GM03348 (cell line): ENCODE results near the gene PGAM1.
"Not testable (repeated sequence)": the region's sequence is repeated elsewhere in the genome, so short reads cannot be mapped to it uniquely, and the experiment has no call there.

ENCODE experiments used
- DNase-seq: peaks from one replicate; pipeline ENCODE4 v3.0.0; 2012; ENCODE audit warnings: low spot score

The PGAM1 gene

DNA sequence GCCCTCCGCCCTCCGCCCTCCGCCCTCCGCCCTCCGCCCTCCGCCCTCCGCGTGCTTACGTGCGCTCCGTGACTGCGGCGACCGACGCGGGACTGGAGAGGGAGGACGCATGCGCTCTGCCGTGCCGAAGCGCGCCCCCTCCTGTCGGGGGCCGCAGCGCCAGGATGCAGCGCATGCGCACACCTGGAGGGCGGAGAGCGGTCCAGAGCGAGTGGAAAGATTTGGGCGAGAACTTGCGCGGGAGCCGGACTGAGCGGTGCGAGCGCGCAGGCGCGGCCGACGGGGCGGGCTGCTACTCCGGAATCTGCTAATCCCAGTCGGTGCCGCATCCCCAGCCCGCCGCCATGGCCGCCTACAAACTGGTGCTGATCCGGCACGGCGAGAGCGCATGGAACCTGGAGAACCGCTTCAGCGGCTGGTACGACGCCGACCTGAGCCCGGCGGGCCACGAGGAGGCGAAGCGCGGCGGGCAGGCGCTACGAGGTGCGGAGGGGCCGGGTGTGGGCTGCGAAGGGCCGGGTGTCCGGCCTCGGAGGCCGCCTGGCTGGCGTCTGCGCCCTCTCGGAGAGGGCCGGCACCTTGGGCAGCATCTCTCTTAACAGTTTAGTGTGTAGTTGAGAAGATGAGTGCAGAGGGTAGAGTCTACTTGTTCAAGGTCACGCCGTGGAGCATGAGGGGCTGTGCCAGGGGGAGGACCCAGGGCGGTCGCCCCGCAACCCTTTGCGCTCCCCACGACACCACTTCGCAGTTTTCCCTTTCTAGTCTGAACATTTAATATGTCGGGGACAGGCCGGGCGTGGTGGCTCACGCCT lies at the start of gene PGAM1:
Gene PGAM1, plus strand, starts transcription at position 228 of the 812 bp plus-strand sequence. Its CDS starts 117 bp downstream, at position 345.
- peak; percentile 100 for DNase-seq

DNA sequence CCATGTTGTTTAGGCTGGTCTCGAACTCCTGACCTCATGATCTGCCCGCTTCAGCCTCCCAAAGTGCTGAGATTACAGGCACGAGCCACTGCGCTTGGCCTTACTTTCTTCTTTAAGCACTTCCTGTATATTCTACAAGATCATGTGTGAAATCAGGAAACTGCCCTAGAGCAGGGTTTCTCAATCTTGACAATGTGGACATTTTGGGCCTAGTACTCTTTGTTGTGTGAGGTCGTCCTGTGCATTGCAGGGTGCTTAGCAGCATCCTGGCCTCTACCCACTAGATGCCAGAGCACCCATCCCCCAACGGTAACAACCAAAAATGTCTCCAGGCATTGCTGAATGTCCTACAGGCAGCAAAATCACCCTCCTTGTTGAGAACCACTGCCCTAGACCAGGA lies 49.6 kb upstream of the PGAM1 start:
- DNase-seq: no peak

DNA sequence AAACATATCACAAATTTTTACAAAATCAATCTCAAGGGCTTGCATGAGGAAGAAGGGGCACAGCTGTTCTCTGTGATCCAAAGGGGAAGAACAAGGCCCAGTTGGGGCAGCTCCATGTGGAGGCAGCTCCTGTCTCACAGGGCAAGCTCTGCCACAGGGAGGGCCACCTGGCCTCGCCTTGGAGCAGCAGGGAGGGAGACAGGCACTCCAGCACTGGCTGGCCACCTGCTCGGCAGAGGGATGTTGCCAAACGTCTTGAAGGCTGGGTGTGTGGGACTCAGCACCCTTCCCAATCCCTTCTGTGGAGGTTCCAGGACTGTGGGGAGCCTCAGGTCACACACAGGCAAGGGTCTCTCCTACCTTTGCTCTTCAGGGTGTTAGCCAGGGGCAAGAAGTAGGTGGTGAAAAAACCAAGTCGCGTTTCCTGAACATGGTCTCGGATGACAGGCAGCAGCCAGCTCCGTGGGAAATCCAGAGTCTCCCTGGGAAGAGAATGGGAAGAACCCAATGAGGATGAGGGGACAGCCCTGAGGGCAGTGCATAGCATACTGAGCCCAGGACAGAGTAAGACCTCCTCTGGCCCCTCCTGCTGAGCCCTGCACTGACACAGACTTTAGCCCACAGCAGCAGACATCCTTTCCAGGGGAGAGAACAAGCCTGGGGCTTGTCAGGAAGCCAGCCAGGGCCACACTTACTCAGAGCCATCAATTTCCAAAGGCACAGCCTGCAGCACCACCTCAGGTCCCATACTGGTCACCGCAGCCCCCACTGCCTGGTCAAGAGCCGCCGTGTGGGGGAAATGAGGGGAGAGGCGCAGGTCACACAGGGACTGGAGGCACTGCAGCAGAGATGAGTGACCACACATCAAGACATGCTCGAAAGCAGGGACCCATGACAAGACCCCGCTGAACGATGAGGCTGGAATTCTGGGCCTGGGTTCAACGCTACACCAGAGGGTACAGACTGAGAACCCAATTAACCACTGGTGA lies 46.8 kb upstream of the PGAM1 start:
- no peak for DNase-seq

DNA sequence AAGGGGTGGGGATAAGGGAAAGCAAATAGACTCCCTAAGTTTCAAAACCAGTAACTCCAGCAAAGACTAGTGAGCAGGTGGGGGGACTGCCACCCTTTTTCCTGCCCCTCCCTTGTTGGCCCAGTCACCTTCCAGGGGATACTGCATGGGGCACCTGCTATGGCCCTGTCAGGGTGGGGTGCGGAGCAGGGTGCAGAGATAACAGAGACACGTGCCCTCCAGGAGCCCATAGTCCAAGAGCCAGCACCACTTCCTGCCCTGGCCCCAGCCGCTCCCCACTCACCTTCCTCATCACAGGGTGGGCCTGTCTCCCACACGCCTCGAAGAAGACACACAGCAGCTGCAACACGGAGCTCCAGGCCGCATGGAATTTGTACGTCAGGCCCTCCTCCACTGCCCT lies 45.5 kb upstream of the PGAM1 start:
- no peak for DNase-seq

DNA sequence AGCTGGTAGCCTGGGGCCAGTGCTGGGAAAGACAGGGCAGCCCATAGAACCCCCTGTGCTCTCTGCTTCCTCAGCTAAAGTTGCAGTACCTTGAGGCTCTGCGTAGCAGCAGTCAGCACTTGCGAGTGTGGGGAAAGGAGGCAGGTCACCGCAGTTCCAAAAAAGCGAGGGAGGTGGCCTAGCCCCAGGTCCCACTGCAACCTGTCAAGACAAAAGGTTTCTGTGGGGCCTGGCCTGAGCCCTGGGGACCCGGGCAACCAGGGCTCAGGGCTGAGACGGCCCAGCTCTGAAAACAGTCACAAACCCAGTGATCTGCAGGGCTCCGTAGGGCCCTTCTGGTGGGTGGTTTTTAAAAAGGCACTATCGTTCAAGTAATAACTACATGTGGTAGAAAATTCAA lies 44.4 kb upstream of the PGAM1 start:
- no peak for DNase-seq

DNA sequence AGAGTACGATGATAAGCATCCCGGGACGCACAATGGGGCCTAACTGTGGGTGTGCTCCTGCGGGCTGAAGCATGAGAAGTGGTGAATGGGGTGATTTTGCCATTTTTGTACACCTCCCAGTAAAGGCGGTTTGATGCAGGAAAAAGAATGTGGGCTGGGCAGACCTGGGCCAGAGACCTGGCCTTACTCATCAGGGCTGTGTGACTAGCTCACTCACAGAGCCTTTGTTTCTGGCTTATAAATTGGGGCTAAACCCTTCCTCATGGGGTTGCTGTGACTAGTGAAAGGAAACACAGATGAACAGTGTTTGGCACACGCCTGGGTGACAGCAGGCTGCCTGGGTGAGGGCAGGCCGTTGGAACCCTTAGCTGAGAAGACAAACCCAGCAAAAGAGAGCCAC lies 42.8 kb upstream of the PGAM1 start:
- DNase-seq: no peak

DNA sequence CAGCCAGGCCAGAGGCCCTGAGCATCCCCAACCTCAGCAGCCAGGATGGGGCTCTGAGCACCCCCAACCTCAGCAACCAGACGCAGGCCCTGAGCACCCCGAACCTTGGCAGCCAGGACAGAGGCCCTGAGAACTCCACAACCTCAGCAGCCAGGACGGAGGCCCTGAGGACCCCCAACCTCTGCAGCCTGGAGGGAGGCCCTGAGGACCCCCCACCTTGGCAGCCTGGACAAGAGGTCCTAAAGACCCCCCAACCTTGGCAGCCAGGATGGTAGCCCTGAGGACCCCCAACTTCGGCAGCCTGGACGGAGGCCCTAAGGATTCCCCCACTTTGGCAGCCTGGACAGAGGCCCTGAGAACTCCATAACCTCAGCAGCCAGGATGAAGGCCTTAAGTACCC lies 41.8 kb upstream of the PGAM1 start:
- DNase-seq: no peak

DNA sequence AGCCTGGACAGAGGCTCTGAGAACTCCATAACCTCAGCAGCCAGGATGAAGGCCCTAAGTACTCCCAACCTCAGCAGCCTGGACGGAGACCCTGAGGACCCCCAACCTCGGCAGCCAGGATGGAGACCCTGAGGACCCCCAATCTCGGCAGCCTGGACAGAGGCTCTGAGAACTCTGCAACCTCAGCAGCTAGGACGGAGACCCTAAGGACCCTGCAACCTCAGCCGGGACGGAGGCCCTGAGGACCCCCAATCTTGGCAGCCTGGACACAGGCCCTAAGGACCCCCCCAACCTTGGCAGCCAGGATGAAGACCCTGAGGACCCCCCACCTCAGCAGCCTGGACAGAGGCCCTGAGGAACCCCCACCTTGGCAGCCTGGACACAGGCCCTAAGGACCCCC lies 41.4 kb upstream of the PGAM1 start:
- no peak for DNase-seq

DNA sequence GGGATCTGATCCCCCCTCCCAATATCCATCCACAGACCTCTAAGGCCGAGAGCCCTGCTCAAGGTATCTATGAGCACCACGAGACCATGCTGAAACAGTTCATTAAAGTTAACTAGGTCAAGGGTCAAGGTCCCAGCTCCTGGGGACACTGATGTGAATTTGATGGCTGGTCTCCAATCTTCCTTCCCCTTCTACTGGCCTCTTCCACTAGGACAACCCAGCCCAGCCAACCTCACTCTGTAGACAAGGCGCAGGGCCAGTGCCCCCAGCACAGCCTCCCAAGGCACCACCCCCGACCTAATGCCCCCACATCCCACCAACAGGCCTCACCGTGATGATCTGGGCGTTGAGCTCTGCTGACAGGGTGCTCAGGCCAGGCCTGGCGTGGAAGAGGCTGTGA lies 40.4 kb upstream of the PGAM1 start:
- DNase-seq: no peak

DNA sequence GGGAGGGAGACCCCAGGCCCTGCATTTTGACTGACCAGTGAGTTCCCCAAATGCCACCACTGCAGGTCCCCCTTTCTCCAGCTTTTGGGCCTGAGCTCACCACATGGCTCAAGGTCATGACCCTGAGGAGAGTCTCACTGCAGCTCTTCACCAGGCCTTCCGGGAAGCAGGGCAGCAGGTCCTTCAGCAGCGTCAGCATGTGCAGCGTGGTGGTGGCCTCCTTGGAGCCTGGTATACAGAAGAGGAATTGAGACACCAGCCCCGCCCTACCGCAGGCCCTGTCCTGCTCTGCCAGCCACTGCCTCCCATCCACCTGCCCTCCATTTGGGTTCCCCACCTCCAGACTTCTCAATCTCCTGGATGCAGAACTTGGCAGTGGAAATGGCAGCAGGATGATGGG lies 37.8 kb upstream of the PGAM1 start:
- DNase-seq: no peak

DNA sequence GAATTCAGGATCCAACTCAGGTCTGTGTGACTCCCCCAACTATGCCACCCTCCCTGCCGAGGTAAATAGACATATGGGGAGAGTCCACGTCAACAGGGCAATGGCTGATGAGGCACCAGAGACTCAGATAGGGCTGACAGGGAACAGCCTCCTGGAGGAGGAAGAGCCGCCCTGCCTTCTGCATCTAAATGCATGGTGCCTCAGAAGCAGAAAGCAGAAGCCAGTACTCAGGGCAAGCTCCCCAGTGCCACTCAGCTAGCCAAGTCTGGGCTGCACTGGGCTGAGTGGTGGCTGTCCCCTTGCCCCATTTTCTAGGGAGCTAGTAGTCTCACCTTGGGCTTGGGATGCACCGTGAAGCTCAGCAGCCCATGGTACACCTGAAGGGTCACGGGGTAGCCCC lies 35.9 kb upstream of the PGAM1 start:
- DNase-seq: no peak

DNA sequence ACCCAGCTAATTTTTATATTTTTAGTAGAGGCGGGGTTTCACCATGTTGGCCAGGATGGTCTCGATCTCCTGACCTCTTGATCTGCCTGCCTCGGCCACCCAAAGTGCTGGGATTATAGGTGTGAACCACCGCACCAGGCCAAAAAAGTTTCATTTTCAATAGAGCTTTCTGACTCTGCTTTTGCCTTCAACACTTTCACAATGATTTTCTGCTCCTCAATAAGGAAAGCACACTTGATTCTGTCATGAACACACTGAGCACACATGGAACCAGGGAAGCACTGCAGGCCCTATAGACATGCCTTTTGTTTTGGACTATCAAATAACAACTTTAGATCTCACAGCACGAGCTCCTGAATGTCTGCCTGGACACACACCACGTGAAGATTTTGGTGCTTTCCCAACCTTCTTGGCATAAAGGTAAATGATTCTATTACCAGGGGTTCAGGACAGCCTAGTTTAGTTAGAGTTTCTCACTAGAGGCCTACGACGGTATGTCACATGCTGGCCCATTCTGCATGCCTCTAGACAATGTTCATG lies 32.9 kb upstream of the PGAM1 start:
- DNase-seq: no peak

DNA sequence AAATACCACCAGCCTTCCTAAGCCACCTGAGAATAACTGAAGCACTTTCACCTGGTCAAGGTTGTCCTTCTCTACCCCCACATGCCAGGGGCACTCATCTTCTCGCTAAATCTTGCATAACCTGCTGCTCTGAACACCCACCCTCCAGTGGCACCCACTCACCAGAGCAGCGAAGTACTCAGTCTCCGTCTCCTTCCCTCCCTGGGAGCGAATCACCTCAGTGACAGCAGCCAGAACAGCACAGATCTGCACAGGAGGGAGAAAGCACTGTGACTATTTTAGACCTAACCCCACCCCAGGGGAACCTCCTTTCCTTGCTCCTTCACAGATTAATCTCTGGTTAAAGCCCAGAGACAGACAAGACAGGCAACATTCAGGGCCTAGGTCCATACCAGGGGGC lies 29.9 kb upstream of the PGAM1 start:
- no peak for DNase-seq

DNA sequence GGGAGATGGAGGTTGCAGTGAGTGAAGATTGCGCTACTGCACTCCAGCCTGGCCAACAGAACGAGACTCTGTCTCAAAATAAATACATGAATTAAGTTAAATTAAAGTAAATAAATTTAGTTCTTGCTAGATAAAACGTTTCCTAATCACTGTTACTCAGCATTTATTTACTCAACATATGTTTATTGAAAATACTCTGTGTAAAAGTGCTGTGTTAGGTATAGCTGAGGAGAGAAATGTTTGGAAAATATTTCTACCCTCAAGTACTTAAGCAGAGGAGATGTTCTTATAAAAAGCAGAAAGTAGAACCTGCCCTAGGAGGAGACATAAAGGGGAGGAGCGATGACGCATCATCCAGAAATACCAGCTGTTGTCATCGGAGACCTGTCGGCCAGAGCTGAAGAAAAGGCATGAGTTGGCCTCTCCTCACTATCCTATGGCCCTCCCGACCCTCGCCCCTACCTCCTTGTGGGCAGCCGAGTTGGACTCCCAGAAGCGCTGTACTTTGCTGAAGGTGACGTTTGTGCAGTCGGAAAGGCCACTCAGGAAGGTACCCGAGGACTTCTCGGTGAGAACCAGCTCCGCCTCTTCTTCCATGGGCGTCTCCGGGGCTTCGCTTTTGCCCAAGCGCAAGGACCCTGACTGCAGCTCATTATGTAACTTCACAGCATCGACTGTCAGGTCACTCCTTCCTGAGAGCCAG lies 26.0 kb upstream of the PGAM1 start:
- peak; percentile 59 for DNase-seq

DNA sequence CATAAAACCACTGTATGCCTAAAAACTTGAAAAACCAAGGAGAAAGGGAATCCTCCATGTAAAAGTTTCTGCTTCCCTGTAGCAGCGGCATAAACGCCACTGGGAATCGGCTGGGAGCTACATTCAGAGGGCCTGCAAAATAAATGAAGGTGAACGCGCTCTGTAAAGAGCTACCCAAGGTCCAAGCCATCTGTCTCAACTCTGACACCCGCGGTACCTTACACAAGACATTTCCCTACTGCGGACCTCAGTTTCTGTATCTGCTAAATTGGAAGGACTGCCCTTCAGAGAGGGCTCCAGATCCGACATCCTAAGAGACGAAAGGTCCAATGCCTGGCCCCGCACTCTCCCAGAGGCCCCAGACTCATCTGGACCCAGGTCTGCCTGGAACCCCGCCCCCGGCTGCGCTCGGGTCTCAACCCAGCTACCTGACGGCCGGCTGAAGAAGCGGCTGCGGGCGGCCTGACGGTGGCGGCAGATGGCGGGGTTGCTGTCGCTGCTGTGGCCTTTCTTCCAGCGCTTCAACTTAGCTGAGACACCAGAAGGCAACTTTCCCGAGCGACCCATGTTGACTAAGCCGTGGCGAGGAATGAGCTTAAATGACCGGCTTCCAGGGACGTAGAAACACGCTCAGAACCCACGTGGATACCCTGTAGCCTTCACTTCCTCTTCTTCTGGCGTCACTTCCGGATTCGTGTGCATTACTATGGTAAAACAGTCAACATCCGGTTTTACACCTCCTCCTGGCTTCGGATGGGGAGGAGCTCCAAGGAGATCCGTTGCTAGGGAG lies 25.1 kb upstream of the PGAM1 start, which contains the start of gene RRP12:
Gene RRP12, minus strand, starts transcription at position 676 of the 790 bp plus-strand sequence. Its CDS starts 109 bp downstream, at position 567.
- DNase-seq: peak; percentile 97

DNA sequence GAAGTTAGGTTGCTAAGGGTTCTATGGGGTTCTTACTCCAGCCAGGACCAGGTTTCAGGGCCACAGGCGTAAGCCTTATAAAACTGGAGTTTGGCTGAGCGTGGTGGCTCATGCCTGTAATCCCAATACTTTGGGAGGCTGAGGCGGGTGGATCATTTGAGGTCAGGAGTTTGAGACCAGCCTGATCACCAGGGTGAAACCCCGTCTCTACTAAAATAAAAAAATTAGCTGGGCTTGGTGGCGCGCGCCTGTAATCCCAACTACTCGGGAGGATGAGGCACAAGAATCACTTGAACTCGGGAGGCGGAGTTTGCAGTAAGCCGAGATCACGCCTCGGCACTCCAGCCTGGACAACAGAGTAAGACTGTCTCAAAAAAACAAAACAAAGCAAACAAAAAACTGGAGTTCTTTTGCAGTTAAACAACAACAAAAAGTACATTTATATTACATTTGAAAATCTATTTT lies 24.5 kb upstream of the PGAM1 start:
- no peak for DNase-seq

DNA sequence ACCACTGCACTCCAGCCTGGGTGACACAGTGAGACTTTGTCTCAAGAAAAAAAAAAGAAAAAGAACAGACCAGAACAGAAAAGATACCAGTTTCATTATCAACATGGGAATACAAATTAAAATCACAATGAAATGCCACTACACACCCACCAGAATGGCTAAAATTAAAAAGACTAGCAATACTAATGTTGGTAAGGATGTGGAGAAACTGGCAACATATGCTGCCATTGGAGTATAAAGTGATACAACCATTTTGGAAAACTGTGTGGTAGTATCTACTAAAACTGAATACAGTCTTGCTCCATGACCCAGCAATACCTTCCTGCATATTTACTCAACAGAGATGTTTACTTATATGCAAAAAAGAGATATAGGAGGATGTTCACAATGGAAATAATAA lies 21.9 kb upstream of the PGAM1 start:
- no peak for DNase-seq

DNA sequence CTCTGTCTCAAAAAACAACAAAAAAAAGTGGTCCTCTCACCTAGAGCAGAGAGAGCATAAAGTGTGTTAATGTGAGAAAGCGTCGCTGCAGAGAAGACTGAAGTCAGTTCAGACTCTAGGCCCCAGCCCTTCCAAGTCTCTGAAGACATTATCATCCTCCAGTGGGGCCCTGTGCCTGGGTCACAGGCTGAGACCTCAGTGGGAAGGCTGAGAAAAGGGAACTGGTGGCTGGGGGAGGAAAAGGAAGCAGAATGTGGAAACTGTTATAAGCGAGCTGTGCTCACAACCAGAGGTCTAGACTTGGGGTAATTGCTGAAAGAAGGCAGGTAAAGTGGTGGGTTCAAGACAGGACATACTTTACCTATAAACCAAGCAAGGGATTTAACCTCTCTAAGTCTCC lies 19.9 kb upstream of the PGAM1 start:
- no peak for DNase-seq

DNA sequence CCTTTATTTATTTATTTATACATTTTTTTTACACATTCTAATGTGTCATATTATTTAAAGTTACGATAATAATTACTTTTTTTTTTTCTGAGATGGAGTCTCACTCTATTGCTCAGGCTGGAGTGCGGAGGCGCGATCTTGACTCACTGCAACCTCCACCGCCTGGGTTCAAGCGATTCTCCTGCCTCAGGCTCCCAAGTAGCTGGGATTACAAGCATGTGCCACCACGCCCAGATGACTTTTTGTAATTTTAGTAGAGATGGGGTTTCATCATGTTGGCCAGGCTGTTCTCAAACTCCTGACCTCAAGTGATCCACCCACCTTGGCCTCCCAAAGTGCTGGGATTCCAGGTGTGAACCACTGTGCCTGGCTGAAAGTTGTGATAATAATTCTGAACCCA lies 19.5 kb upstream of the PGAM1 start:
- DNase-seq: not testable (repeated sequence)

DNA sequence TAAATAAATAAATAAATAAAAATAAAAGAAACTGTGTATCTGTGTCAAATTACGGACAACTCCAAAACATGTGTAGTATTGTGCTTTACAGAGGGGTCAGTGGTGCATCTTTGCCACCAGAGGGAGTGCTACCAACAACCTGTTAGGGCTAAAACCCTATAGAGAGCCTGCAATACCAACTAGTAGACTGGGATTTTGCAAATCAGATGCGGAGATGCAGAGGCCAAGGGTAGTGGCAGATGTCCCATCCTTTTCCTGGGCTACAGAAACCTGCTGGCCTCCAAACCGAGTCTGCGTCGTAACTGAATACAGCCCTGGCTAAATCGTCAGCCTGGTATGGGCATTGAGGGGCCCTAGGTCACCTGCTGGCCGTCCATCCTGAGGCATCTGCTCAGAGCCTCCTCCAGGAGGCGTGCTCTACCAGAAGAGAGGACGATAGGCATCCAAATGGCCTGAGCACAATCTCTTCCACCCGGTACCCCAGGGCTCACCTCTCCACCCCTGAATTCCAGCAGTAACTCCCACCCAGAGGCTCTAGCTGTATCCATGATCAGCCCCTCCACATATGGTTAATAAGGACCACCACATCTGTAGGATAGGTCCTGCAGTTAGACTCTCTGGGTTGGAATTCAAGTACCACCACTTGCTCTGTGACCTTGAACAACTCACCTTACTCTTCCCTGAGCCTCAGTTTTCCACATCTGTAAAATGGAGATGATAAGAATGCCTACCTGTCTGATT lies 18.6 kb upstream of the PGAM1 start:
- peak; percentile 88 for DNase-seq

DNA sequence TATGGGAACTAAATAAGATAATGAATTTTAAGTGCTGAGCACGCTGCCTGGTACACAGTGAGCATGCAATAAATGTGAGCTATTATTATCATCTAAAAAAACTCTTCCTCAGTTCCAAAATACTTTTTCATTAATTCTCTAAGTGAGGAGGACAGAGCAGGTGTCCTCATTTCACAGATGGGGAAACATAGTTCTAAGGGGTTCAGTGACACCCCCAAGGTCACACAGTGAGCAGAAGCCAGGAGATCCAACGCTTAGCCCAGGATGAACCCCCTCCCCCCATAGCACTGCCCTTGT lies 18.1 kb upstream of the PGAM1 start:
- DNase-seq: no peak
